Parathyroid adenoma (tissue), 2 donors: ENCODE results near the gene CTSD.

Source experiments
- H2AFZ ChIP-seq: fragments of 300-600 bp; sonication (generic); one replicate; pipeline ENCODE4 v1.7.0; 2017; ENCODE audit warnings: antibody characterized with exemption, mild to moderate bottlenecking
- H3K27ac ChIP-seq: fragments of 300-600 bp; sonication (generic); one replicate; pipeline ENCODE4 v1.7.0; 2017
- H3K27me3 ChIP-seq: fragments of 300-600 bp; sonication (generic); one replicate; pipeline ENCODE4 v1.7.0; 2017; ENCODE audit warnings: low read length; ENCODE audit not compliant: control insufficient read depth, insufficient read depth
- H3K36me3 ChIP-seq: fragments of 300-600 bp; sonication (generic); one replicate; pipeline ENCODE4 v1.7.0; 2017; ENCODE audit warnings: low read length; ENCODE audit not compliant: control insufficient read depth, insufficient read depth
- H3K4me1 ChIP-seq: fragments of 300-600 bp; sonication (generic); one replicate; pipeline ENCODE4 v1.7.0; 2017; ENCODE audit warnings: control low read depth
- H3K4me2 ChIP-seq: fragments of 300-600 bp; sonication (generic); one replicate; pipeline ENCODE4 v1.7.0; 2017; ENCODE audit warnings: low read length
- H3K4me3 ChIP-seq: fragments of 300-600 bp; sonication (generic); one replicate; pipeline ENCODE4 v1.7.0; 2017; ENCODE audit warnings: low read depth, low read length
- H3K79me2 ChIP-seq: fragments of 300-600 bp; sonication (generic); one replicate; pipeline ENCODE4 v1.7.0; 2017; ENCODE audit warnings: control low read depth
- H3K9ac ChIP-seq: fragments of 300-600 bp; sonication (generic); one replicate; pipeline ENCODE4 v1.7.0; 2017; ENCODE audit warnings: mild to moderate bottlenecking
- H3K9me3 ChIP-seq: fragments of 300-600 bp; sonication (generic); one replicate; pipeline ENCODE4 v1.7.0; 2017; ENCODE audit warnings: low read length; ENCODE audit not compliant: control insufficient read depth
- TF ChIP-seq, protein P1 (sequence below): fragments of 300-600 bp; sonication (generic); IDR thresholded peaks from one replicate; pipeline ENCODE4 v1.7.0; 2017; ENCODE audit warnings: antibody characterized with exemption, mild to moderate bottlenecking
- donor health status: primary hyperparathyroidism.

Gene CTSD

DNA sequence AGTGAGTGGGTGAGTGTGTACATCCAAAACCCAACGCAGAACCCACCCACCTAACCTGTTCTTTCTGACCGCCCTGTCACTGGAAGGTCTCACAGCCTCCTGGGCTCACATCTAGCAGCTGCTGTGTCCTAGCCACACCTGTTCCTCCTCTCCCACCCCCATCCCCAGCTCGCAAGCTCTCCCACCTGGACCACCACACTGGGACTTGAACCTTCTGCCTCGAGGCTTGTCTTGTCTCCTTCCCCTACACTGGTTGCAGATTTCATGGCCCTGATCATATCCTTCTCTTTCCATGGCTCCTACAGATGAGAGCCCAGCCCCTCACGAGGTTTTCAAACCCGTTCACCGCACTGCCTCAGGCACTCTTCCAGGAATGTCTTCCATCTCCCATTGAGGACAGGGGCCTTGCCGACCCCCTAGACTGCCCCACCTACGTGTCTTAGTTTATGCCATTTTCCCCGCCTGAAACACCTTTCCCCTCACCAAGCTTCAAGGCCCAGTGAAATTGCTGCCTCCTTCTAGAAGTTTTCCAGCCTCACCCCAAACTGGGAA lies 20.1 kb downstream of the CTSD start:
- no peak overlapping the region for H3K27ac ChIP-seq
- H3K79me2 ChIP-seq, result no peaks in the 10 kb centered on the region
- no peak overlapping the region for H3K4me3 ChIP-seq
- H3K4me2 ChIP-seq, result no peak overlapping the region
- no peaks in the 10 kb centered on the region for H3K9me3 ChIP-seq
- TF ChIP-seq, protein P1, sequence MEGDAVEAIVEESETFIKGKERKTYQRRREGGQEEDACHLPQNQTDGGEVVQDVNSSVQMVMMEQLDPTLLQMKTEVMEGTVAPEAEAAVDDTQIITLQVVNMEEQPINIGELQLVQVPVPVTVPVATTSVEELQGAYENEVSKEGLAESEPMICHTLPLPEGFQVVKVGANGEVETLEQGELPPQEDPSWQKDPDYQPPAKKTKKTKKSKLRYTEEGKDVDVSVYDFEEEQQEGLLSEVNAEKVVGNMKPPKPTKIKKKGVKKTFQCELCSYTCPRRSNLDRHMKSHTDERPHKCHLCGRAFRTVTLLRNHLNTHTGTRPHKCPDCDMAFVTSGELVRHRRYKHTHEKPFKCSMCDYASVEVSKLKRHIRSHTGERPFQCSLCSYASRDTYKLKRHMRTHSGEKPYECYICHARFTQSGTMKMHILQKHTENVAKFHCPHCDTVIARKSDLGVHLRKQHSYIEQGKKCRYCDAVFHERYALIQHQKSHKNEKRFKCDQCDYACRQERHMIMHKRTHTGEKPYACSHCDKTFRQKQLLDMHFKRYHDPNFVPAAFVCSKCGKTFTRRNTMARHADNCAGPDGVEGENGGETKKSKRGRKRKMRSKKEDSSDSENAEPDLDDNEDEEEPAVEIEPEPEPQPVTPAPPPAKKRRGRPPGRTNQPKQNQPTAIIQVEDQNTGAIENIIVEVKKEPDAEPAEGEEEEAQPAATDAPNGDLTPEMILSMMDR, result no peak
- H3K9ac ChIP-seq, result no peak overlapping the region
- peaks cover 2% of the 10 kb centered on the region for H3K4me1 ChIP-seq
- no peaks in the 10 kb centered on the region for H3K27me3 ChIP-seq
- no peak overlapping the region for H2AFZ ChIP-seq
- no peaks in the 10 kb centered on the region for H3K36me3 ChIP-seq

DNA sequence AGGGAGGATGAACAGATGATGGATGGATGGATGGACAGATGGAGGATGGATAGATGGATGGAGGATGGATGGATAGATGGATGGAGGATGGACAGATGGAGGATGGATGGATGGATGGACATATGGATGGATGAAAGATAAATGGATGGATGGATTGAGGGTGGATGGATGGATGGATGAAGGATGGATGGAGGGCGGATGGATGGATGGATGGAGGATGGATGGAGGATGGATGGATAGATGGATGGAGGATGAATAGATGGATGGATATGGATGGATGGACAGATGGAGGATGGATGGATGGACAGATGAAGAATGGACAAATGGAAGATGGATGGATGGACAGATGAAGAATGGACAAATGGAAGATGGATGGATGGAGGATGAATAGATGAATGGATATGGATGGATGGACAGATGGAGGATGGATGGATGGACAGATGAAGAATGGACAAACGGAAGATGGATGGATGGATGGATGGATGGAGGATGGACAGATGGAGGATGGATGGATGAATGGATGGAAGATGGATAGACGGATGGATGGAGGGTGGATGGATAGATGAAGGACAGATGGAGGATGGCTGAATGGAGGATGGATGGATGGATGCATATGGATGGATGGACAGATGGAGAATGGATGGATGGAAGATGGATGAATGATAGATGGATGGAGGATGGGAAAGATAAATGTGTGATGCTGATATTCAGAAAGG lies 20.7 kb downstream of the CTSD start:
- Histone ChIP-seq H3K27me3 (no peaks in the 10 kb centered on the region), H3K79me2 (no peaks in the 10 kb centered on the region), H3K9me3 (no peaks in the 10 kb centered on the region), H3K4me2 (no peak overlapping the region), H3K4me1 (peaks cover 2% of the 10 kb centered on the region), H3K4me3 (no peak overlapping the region), H3K27ac (no peak overlapping the region), H3K36me3 (no peaks in the 10 kb centered on the region), H3K9ac (no peak overlapping the region), H2AFZ (no peak overlapping the region)
- TF ChIP-seq, protein P1, result no peak

DNA sequence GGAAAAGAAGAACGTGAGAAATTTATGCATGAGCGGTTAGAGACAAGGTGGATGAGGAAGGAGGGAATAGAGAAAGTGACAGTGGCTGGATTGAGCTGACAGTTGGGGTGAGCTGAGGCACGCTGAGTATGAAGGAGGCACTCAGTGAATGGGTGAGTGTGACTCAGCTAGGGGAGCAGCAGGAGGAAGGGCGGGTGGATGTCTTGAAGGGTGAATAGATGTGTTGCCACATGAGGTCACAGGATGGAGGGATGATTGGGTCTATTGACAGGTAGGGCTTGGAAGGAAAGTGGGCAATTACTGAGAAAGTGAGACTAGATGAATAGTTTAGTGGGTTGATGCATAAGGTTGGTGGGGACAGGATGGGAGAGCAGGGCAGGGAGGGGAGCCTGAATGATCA lies 21.4 kb downstream of the CTSD start:
- no peaks in the 10 kb centered on the region for H3K9me3 ChIP-seq
- no peak overlapping the region for H2AFZ ChIP-seq
- no peaks in the 10 kb centered on the region for H3K79me2 ChIP-seq
- peaks cover 2% of the 10 kb centered on the region for H3K4me1 ChIP-seq
- H3K27ac ChIP-seq, result no peak overlapping the region
- no peak overlapping the region for H3K4me3 ChIP-seq
- no peak overlapping the region for H3K4me2 ChIP-seq
- no peaks in the 10 kb centered on the region for H3K36me3 ChIP-seq
- H3K27me3 ChIP-seq, result no peaks in the 10 kb centered on the region
- TF ChIP-seq, protein P1, result no peak
- H3K9ac ChIP-seq, result no peak overlapping the region

DNA sequence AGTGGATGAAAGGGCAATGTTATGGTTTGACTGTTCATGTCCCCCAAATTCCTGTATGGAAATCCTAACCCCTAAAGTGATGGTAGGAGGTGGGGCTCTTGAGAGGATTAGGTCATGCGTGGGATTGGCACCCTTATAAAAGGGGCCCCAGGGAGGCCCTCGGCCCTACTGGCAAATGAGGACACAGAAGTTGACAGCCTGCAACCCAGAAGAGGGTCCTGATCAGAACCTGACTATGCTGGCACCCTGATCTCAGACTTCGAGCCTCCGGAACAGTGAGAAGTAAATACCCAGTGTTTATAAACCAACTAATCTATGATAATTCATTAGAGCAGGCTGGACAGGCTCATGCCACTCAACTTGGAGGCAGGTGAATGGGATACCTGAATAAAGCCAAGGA lies 22.0 kb downstream of the CTSD start:
- Histone ChIP-seq H3K79me2 (no peaks in the 10 kb centered on the region), H3K4me2 (no peak overlapping the region), H3K9me3 (no peaks in the 10 kb centered on the region), H3K4me1 (peaks cover 2% of the 10 kb centered on the region), H3K9ac (no peak overlapping the region), H3K4me3 (no peak overlapping the region), H3K27me3 (no peaks in the 10 kb centered on the region), H2AFZ (no peak overlapping the region), H3K27ac (no peak overlapping the region), H3K36me3 (no peaks in the 10 kb centered on the region)
- TF ChIP-seq, protein P1, result no peak
